GM21825 (cell line): ENCODE measurements around the gene GDA.
A peak's percentile ranks its signal among the peaks of the same experiment; 100 is the strongest.
"Not testable (repeated sequence)": the region's sequence is repeated elsewhere in the genome, so short reads cannot be mapped to it uniquely, and the experiment has no call there.

ENCODE experiments used
- ATAC-seq: cut with Tn5 transposase; IDR thresholded peaks from one replicate; pipeline ENCODE4 v1.9.1; 2021; ENCODE audit warnings: mild to moderate bottlenecking, moderate library complexity; ENCODE audit not compliant: unreplicated experiment

GDA gene

DNA sequence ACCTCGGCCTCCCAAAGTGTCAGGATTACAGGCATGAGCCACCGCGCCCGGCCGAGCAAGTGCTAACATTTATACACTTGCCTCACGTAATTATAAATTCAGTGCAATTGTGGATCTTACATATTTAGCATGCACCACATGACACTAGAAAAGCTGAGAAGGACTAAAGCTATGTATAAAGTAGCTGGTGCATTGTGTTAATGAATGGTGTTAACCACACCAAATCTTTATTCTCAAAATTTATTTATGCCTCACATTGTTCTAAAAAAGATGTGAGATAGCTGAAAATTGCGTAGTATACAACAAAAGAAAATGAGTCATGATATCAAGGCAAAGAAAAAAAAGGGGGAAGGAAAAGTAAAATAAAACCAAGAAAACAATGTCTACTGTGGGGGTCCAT is 54.8 kb downstream of the GDA start:
- ATAC-seq: no peak

DNA sequence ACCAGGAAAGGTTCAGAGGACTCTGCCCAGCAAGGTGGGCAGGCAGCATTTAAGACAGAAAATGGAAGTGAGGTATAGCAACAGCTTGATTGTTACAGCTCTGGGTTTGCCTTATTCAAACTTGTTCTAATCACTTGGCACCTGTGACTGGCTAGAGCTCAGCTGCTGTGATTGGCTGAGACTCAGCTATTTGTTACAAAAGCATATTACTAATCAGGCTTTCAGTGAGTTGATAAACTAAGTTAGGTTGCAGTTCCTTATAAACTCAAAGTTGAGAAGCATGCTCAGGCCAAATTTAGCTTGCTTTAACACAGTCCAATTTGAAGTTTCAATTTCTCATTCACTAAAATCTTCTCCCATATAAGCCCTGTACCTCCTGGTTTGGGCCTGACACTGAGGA is 56.3 kb downstream of the GDA start:
- ATAC-seq: peak; percentile 51

- ATAC-seq: peak; percentile 54
These were observed 58.0 kb downstream of the GDA start for GRCh38 chr9:72207278-72207677.

DNA sequence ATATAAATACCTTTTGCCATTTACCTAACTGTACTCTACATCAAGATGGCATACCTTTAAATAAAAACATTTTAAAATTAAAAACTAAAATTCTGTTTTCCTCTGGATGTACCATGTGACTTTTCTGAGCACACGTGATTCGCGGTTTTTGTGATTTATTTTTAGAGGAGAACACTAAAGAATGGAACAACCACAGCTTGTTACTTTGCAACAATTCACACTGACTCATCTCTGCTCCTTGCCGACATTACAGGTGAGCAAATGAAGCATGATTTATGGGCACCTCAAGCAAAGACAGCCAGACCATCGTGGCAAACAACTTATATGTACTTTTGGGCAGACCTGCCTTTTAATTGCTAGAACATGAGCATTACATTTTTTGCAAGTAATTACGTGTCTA is 61.3 kb downstream of the GDA start:
- no peak for ATAC-seq

GRCh38 chr9:72211047-72211446 is 61.8 kb downstream of the GDA start:
- no peak for ATAC-seq

- ATAC-seq: no peak
These were observed 64.7 kb downstream of the GDA start for GRCh38 chr9:72213906-72214305.

- ATAC-seq: no peak
These were observed 68.1 kb downstream of the GDA start for GRCh38 chr9:72217306-72217842.

- ATAC-seq: no peak
These were observed 71.3 kb downstream of the GDA start for GRCh38 chr9:72220589-72220988.

- ATAC-seq: no peak
These were observed 77.0 kb downstream of the GDA start for GRCh38 chr9:72226146-72226812.

DNA sequence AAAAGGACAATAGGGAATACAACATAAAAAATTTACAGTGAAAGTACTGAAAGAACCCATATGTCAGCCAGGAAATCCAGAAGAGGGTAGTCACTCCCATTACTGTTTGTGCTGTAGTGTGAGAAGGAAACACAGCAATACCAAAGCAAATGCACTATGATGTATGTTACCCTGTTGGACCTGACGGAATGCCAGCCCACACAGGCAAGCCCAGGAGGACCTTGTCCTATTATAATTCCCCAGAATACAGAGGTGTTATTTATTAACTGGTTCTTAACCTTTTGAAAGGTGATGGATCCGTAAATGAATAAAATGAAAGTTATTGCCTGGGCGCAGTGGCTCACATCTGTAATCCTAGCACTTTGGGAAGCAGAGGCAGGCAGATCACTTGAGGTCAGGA is 79.0 kb downstream of the GDA start:
- ATAC-seq: no peak

- ATAC-seq: no peak
These were observed 83.5 kb downstream of the GDA start for GRCh38 chr9:72232778-72233177.

GRCh38 chr9:72247549-72247948 is 98.3 kb downstream of the GDA start:
- no peak for ATAC-seq

GRCh38 chr9:72251589-72251988 is 102.3 kb downstream of the GDA start:
- ATAC-seq: no peak

GRCh38 chr9:72254901-72255545 is 105.8 kb downstream of the GDA start:
- ATAC-seq: no peak

DNA sequence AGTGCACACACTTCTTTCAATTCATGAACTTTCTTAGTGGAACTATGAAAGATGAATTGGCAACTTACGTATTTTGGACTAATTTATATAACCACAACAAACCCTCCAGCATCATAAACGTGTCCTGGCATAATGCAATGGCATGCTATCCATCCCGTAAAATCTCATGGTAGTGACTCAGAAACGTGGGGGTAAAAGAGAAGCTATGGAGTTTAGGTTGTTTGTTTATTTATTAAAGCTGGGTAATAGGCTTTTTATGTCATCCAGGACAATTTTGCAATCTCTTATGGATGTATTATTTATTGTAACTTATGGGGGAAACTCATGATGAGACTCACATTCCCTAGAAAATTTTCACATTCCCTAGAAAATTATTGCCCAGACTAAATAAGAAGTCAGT is 106.3 kb downstream of the GDA start:
- no peak for ATAC-seq

DNA sequence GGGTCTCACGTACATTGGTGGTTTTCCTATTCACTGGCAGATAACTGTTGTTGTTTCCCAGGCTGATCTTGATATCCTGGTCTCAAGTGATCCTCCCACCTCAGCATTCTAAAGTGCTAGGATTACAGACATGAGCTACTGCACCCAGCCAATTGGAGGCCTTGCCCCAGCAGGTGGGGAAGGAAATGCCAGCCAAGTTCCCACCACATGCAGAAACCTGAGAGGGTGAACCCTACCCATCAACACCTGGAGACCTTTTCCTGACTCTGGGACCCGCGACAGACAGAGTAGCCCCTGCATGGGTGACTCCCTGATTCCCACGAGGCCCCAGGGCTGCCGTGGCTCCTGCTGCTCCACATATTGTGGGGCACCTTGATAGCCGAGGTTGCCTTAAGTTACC is 107.7 kb downstream of the GDA start:
- no peak for ATAC-seq

GRCh38 chr9:72257814-72258213 is 108.6 kb downstream of the GDA start:
- no peak for ATAC-seq

GRCh38 chr9:72262063-72262462 is 112.8 kb downstream of the GDA start:
- no peak for ATAC-seq

DNA sequence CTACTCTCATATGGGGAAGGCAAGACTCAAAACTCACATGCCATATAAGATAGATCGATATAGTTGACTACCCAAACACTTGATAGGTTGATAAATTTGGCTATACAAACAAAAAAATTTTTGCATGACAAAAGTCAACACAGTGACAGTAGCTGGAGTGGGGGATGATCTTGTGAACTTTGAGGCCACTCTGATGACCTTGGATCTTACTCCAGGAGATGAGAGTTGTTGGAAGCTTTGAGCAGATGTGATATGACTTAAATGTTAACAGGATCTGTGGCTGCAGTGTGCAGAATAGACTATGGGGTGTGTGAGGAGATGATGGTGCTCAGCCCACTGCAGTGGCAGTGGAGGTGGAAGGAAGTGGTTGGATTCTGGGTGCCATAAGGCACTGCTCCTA is 114.3 kb downstream of the GDA start:
- no peak for ATAC-seq

- ATAC-seq: no peak
These were observed 119.7 kb downstream of the GDA start for GRCh38 chr9:72268961-72269360.

GRCh38 chr9:72270359-72270758 is 121.1 kb downstream of the GDA start:
- not testable (repeated sequence) for ATAC-seq

GRCh38 chr9:72271613-72272478 is 122.6 kb downstream of the GDA start:
- ATAC-seq: no peak
